Heart right ventricle (tissue), 16 donors: ENCODE measurements around the gene EFHD1. TPM values are rescaled to one million over a fixed set of nuclear protein-coding genes. Genes with fewer than 3 reads are reported as not detected.

ENCODE experiments used
- ATAC-seq, 8 donors: fragments of 200-7000 bp; cut with Tn5 transposase; one replicate each; pipeline ENCODE4 v1.9.1; 2020; ENCODE audit warnings: mild to moderate bottlenecking in 8 of 8, moderate library complexity in 8 of 8, moderate number of reproducible peaks in 1 of 8
- DNase-seq, 2 donors: peaks; one replicate each; pipeline ENCODE4 v3.0.0-alpha.2; 2020
- H3K27ac ChIP-seq, 10 donors: fragments of 200-600 bp; sonication (generic) in 2 of 10; one replicate each; pipeline versions ENCODE4 v1.5.0 to v1.8.0; 2020 to 2022; ENCODE audit warnings: mild to moderate bottlenecking in 3 of 10
- H3K27me3 ChIP-seq, 7 donors: fragments of 200-600 bp; one replicate each; pipeline ENCODE4 v1.8.0; 2021 to 2022; ENCODE audit warnings: mild to moderate bottlenecking in 2 of 7
- H3K36me3 ChIP-seq, 9 donors: fragments of 200-600 bp; sonication (generic) in 1 of 9; one replicate each; pipeline versions ENCODE4 v1.5.0 to v1.8.0; 2020 to 2022; ENCODE audit warnings: mild to moderate bottlenecking in 2 of 9
- H3K4me1 ChIP-seq, 9 donors: fragments of 200-600 bp; sonication (generic) in 1 of 9; one replicate each; pipeline versions ENCODE4 v1.5.0 to v1.8.0; 2020 to 2022; ENCODE audit warnings: mild to moderate bottlenecking in 4 of 9
- H3K4me3 ChIP-seq, 10 donors: fragments of 200-600 bp; sonication (generic) in 2 of 10; one replicate each; pipeline versions ENCODE4 v1.5.0 to v1.8.0; 2020 to 2022; ENCODE audit warnings: mild to moderate bottlenecking in 7 of 10, moderate library complexity in 2 of 10
- H3K9me3 ChIP-seq, 11 donors: fragments of 200-600 bp in 10 of 11; sonication (generic) in 2 of 11; one replicate each; pipeline versions ENCODE4 v1.5.0 to v1.8.0; 2013 to 2022; ENCODE audit warnings: mild to moderate bottlenecking in 2 of 11, control low read depth in 1 of 11, moderate library complexity in 1 of 11
- CTCF ChIP-seq, 9 donors: fragments of 200-600 bp; sonication (generic) in 2 of 9; IDR thresholded peaks; one replicate each; pipeline versions ENCODE4 v1.5.0 to v1.8.0; 2021 to 2022; ENCODE audit warnings: antibody characterized with exemption in 9 of 9, mild to moderate bottlenecking in 5 of 9, moderate library complexity in 1 of 9
- WGBS, 2 donors: extraction: QIAGEN DNeasy Blood & Tissue Kit; methylation state at CpG; one replicate each; pipeline ENCODE4 v1.1.7; 2013; ENCODE audit warnings: inconsistent platforms in 1 of 2; 5-methylcytosine and 5-hydroxymethylcytosine counted together
- intact Hi-C, 10 donors: fragments of 100-400 bp; cut with DNase I; formaldehyde crosslinking; loops; one replicate each; pipeline versions ENCODE4 v1.11.1 to v1.14.2; 2022
- polyA plus RNA-seq, 2 donors: library from polyadenylated mRNA; stranded (reverse); fragments of 200-250 nt; gene quantifications; one replicate each; pipeline ENCODE4 v1.2.3, GENCODE V29; 2013
- total RNA-seq, 10 donors: library from RNA; stranded (reverse); fragmentation: NEBNext Ultra II Directional in 3 of 10; extraction: Animal tissue kit (Norgen Biotek cat#: 25700) in 3 of 10; gene quantifications; one replicate each; pipeline versions ENCODE4 v1.2.1 to v1.2.4, GENCODE V29; 2021 to 2023
- donor health status: Arrhythmogenic right ventricular cardiomyopathy.
- donor health status: ischemic (EF 13 %, LVEDD 7.1; RV severe dilation, severe dysfunction).
- donor health status: healthy with polysubstance abuse.
- donor health status: DM: no; HTN: yes; CAD: no.
- donor health status: DM: no; HTN: no; CAD: no.
- donor health status: ischemic (EF 25% LVEDD 6.9; RV normal size, moderate dysfunction).
- donor health status: ischemic (EF 25% LVEDD 5.7; RV mildly dilated, moderate dysfunction).
- donor health status: healthy.
- donor health status: DM: yes; HTN: yes; CAD: no.
- donor health status: Ischemic cardiomyopathy.
- donor health status: ischemic (EF 35%, LVEDD 5.7; RV mildly dilated, moderate dysfunction).
- donor health status: nonischemic (EF 11% LVEDD 7.7; RV severe dilation, severe dysfunction).
- donor health status: DM: yes; HTN: yes; CAD: no.
- donor health status: PGD.
- donor health status: ischemic (EF 29% LVEDD 5.4; RV normal size, mild dysfunction).
- donor health status: nonischemic (EF 23%, LVEDD 6.1; RV moderate dilation, normal function).

The EFHD1 gene
- total and polyA plus RNA-seq, 12 donors: 8.1 to 36.2 (median 19.5) TPM

- ATAC-seq (peak in 2 of 8 donors; percentile 7 to 9), DNase-seq (no peak)
- H3K27ac ChIP-seq: no peak overlapping the region
- TF ChIP-seq CTCF (IDR thresholded peaks at IDR 0.05): no peak
- H3K9me3 ChIP-seq: peaks cover 0 to 10% (median 0%) of the 10 kb centered on the region in 11 donors
- no peak overlapping the region for H3K4me3 ChIP-seq
- WGBS, 2 donors: 76 to 78% methylated on average over 7 of the region's 7 CpGs
- H3K36me3 ChIP-seq: peaks cover 0 to 23% (median 0%) of the 10 kb centered on the region in 9 donors
- intact Hi-C loops: no loop called here
- no peaks in the 10 kb centered on the region for H3K27me3 ChIP-seq
- peaks cover 0 to 21% (median 7%) of the 10 kb centered on the region in 9 donors for H3K4me1 ChIP-seq
These were observed 45.9 kb upstream of the EFHD1 start for GRCh38 chr2:232587512-232587911.

DNA sequence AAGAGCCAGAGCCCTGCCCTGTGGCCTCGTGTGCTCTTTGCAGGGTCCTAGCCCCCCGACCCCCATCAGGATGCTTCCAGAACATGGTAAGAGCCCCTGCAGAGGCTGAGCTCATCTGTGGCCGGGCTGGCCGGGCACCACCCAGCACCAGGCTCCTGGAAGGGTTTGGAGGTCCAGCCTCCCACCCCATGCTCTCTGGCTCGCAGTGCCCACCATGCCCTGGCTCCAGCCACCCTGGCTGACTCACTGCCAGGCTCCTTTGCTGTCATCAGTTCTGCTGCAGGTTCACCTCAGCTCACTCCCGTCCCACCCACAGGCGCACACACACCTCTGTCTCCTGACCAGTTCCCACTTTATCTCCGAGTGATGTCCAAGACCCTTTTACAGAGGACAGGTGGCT is 45.4 kb upstream of the EFHD1 start:
- H3K36me3 ChIP-seq: peaks cover 0 to 18% (median 0%) of the 10 kb centered on the region in 9 donors
- no peak overlapping the region for H3K4me3 ChIP-seq
- H3K9me3 ChIP-seq: peaks cover 0 to 10% (median 0%) of the 10 kb centered on the region in 11 donors
- H3K27ac ChIP-seq: no peak overlapping the region
- H3K27me3 ChIP-seq: no peaks in the 10 kb centered on the region
- peaks cover 0 to 25% (median 7%) of the 10 kb centered on the region in 9 donors for H3K4me1 ChIP-seq
- DNase-seq: no peak
- intact Hi-C loops: no loop called here
- WGBS, 2 donors: 94 to 96% methylated on average over 8 of the region's 8 CpGs
- ATAC-seq: peak in 2 of 8 donors; percentile 7 to 45
- no peak for TF ChIP-seq CTCF (IDR thresholded peaks at IDR 0.05)

- H3K27ac ChIP-seq: peak overlapping the region in 2 of 10 donors; percentile 12 to 39
- H3K9me3 ChIP-seq: peaks cover 0 to 7% (median 0%) of the 10 kb centered on the region in 11 donors
- H3K4me3 ChIP-seq: no peak overlapping the region
- H3K36me3 ChIP-seq: peaks cover 0 to 9% (median 0%) of the 10 kb centered on the region in 9 donors
- no peaks in the 10 kb centered on the region for H3K27me3 ChIP-seq
- WGBS, 2 donors: 78 to 85% methylated on average over 18 of the region's 18 CpGs
- no peak for TF ChIP-seq CTCF (IDR thresholded peaks at IDR 0.05)
- H3K4me1 ChIP-seq: peaks cover 0 to 25% (median 15%) of the 10 kb centered on the region in 9 donors
- peak in 1 of 2 donors; percentile 36 for DNase-seq
- ATAC-seq: peak; percentile 34 to 69 (median 50)
- intact Hi-C loops: loop anchor here in 1 of 10 donors (1.0 kb wide), 1 partner anchor 33 kb away; no protein-coding TSS in a partner anchor
These were observed 44.5 kb upstream of the EFHD1 start for GRCh38 chr2:232588680-232589585.

DNA sequence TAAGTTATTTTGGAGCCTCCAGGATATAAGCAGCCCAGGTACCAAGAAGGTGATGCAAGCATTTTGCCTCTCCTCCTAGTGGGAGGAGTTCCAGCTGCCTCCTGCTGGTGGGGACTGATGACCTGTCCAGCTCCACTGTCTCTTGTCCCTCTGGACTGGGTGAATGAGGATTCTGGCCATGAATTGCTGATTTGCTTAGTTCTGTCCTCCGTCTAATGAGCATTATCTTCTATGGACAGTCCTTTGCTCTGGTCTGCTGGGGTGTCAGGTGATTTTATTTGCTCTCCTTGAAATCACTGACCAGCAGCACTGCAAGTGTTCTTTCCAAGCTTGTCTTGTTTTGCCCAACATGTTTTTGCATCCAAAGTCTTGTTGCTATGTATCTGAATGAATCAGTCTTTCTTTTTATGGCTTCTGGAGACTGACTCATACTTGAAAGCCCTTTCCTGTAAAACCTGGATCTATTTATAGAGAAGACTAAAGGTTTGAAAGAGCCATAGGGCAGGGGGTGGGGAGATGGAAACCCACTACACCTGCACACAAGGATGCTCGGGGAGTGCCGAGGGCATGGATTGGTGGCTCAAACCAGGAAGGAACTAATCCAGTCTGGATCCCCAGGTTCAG is 40.5 kb upstream of the EFHD1 start:
- Histone ChIP-seq H3K9me3 (peaks cover 0 to 8% (median 0%) of the 10 kb centered on the region in 11 donors), H3K36me3 (no peaks in the 10 kb centered on the region), H3K4me3 (no peak overlapping the region), H3K27me3 (no peaks in the 10 kb centered on the region), H3K4me1 (peaks cover 0 to 21% (median 14%) of the 10 kb centered on the region in 9 donors), H3K27ac (peak overlapping the region in 5 of 10 donors; percentile 9 to 58 (median 39))
- ATAC-seq (peak in 6 of 8 donors; percentile 43 to 71 (median 64)), DNase-seq (no peak)
- intact Hi-C loops: no loop called here
- WGBS, 2 donors: 81 to 90% methylated on average over 3 of the region's 3 CpGs
- TF ChIP-seq CTCF (IDR thresholded peaks at IDR 0.05): peak in 1 of 9 donors; percentile 6
